ENCODE results near the gene PTPRG. TPM values are rescaled to one million over a fixed set of nuclear protein-coding genes. Genes with fewer than 3 reads are reported as not detected.

Gene PTPRG
- total RNA-seq, 3 donors from 2014 or later (not counting 1 experiment from before 2014, with no cell fraction given): 1.0 to 2.9 (median 2.5) TPM

DNA sequence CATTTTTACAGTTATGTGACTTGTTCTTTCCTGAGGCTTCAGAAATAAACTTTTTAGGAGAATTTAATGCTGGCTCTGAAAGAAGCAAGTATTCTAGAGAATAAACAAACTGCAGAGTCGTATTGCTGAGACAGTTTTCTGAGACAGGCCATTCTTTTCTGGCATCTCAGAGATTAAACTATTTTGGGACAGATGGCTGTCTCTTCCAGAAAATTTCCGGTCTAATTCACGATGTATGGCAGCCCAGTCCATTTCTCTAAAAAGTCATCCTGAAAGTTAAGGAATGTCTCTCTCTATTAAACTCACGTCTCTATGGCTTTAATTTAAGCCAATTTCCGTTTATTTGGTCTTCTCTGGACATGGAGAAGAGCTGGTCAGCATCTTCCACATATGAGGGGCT, 603.4 kb downstream of the PTPRG start:
- Histone ChIP-seq H3K9me3 (ENCODE audit: control insufficient read depth, insufficient read depth, low read length) (no peaks in the 10 kb centered on the region), H3K27ac (ENCODE audit: low read length) (no peak overlapping the region), H3K4me3 (ENCODE audit: low read length) (no peak overlapping the region), H3K27me3 (ENCODE audit: control insufficient read depth, insufficient read depth, low read length) (no peaks in the 10 kb centered on the region), H3K4me1 (ENCODE audit: control insufficient read depth, insufficient read depth, low read length) (no peaks in the 10 kb centered on the region), H3K36me3 (ENCODE audit: control insufficient read depth, insufficient read depth, low read length) (no peaks in the 10 kb centered on the region)
- peaks cover 0 to 3% of the 10 kb centered on the region in 2 donors for H3K9me3 Mint-ChIP-seq
- H3K27me3 Mint-ChIP-seq (ENCODE audit: low read depth in 2 of 2): no peaks in the 10 kb centered on the region
- H3K4me1 Mint-ChIP-seq: no peaks in the 10 kb centered on the region
- TF ChIP-seq, protein P1, sequence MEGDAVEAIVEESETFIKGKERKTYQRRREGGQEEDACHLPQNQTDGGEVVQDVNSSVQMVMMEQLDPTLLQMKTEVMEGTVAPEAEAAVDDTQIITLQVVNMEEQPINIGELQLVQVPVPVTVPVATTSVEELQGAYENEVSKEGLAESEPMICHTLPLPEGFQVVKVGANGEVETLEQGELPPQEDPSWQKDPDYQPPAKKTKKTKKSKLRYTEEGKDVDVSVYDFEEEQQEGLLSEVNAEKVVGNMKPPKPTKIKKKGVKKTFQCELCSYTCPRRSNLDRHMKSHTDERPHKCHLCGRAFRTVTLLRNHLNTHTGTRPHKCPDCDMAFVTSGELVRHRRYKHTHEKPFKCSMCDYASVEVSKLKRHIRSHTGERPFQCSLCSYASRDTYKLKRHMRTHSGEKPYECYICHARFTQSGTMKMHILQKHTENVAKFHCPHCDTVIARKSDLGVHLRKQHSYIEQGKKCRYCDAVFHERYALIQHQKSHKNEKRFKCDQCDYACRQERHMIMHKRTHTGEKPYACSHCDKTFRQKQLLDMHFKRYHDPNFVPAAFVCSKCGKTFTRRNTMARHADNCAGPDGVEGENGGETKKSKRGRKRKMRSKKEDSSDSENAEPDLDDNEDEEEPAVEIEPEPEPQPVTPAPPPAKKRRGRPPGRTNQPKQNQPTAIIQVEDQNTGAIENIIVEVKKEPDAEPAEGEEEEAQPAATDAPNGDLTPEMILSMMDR (IDR thresholded peaks at IDR 0.05): no peak
- intact Hi-C loops (cut with micrococcal nuclease): no loop called here
- H3K36me3 Mint-ChIP-seq: no peaks in the 10 kb centered on the region
- DNase-seq (no peak), ATAC-seq (no peak)
- WGBS (ENCODE audit: insufficient coverage): 77% methylated on average over 5 of the region's 5 CpGs
- H3K4me3 Mint-ChIP-seq: no peak overlapping the region
- H3K27ac Mint-ChIP-seq: no peak overlapping the region

- Mint-ChIP-seq H3K27me3 (ENCODE audit: low read depth in 2 of 2) (no peaks in the 10 kb centered on the region), H3K36me3 (no peaks in the 10 kb centered on the region), H3K9me3 (peaks cover 0 to 2% of the 10 kb centered on the region in 2 donors), H3K27ac (no peak overlapping the region), H3K4me3 (no peak overlapping the region), H3K4me1 (no peaks in the 10 kb centered on the region)
- TF ChIP-seq, protein P1 (IDR thresholded peaks at IDR 0.05): no peak
- Histone ChIP-seq H3K4me3 (ENCODE audit: low read length) (no peak overlapping the region), H3K27ac (ENCODE audit: low read length) (no peak overlapping the region), H3K27me3 (ENCODE audit: control insufficient read depth, insufficient read depth, low read length) (no peaks in the 10 kb centered on the region), H3K36me3 (ENCODE audit: control insufficient read depth, insufficient read depth, low read length) (no peaks in the 10 kb centered on the region), H3K4me1 (ENCODE audit: control insufficient read depth, insufficient read depth, low read length) (no peaks in the 10 kb centered on the region), H3K9me3 (ENCODE audit: control insufficient read depth, insufficient read depth, low read length) (no peaks in the 10 kb centered on the region)
- DNase-seq: no peak
- intact Hi-C loops (cut with micrococcal nuclease): no loop called here
- no peak for ATAC-seq
- 82% methylated on average over 11 of the region's 12 CpGs for WGBS (ENCODE audit: insufficient coverage)
Observed at GRCh38 chr3:62167566-62168262, 606.3 kb downstream of the PTPRG start.

DNA sequence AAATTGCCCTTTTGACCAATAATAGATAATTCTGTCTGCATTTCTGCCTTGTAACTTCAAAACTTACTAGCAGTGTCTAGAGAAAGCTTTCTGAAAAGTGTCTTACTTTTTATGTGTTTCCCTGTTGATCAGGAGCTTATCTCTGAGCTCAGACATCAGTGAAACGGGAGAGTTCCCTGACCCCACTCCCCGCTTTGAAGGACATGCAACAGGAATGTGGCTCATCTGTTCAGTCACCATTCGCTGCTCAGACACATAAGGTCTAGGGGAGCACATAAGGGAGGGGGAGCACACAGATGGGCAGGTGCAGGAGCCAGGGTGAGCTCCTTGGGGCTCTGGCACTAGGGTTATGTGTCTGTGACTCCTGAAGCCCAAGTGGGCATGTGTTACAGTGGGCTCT, 607.0 kb downstream of the PTPRG start:
- intact Hi-C loops (cut with micrococcal nuclease): no loop called here
- Mint-ChIP-seq H3K36me3 (no peaks in the 10 kb centered on the region), H3K9me3 (no peaks in the 10 kb centered on the region), H3K27me3 (ENCODE audit: low read depth in 2 of 2) (no peaks in the 10 kb centered on the region), H3K27ac (no peak overlapping the region), H3K4me3 (no peak overlapping the region), H3K4me1 (no peaks in the 10 kb centered on the region)
- ATAC-seq: no peak
- H3K4me3 ChIP-seq (ENCODE audit: low read length): no peak overlapping the region
- TF ChIP-seq, protein P1 (IDR thresholded peaks at IDR 0.05): no peak
- no peak overlapping the region for H3K27ac ChIP-seq (ENCODE audit: low read length)
- no peaks in the 10 kb centered on the region for H3K9me3 ChIP-seq (ENCODE audit: control insufficient read depth, insufficient read depth, low read length)
- H3K4me1 ChIP-seq (ENCODE audit: control insufficient read depth, insufficient read depth, low read length): no peaks in the 10 kb centered on the region
- H3K27me3 ChIP-seq (ENCODE audit: control insufficient read depth, insufficient read depth, low read length): no peaks in the 10 kb centered on the region
- 82% methylated on average over 3 of the region's 3 CpGs for WGBS (ENCODE audit: insufficient coverage)
- no peaks in the 10 kb centered on the region for H3K36me3 ChIP-seq (ENCODE audit: control insufficient read depth, insufficient read depth, low read length)
- DNase-seq: no peak

Data from natural killer cell (primary cell).